Measurements from ENCODE around the gene LMTK3. TPM values are rescaled to one million over a fixed set of nuclear protein-coding genes. Genes with fewer than 3 reads are reported as not detected.

The LMTK3 gene
- total and polyA plus RNA-seq, 2 of the 13 experiments (the other 11 are each of a cell fraction or from before 2014, with no cell fraction given) = 0.18 to 0.29 TPM

DNA sequence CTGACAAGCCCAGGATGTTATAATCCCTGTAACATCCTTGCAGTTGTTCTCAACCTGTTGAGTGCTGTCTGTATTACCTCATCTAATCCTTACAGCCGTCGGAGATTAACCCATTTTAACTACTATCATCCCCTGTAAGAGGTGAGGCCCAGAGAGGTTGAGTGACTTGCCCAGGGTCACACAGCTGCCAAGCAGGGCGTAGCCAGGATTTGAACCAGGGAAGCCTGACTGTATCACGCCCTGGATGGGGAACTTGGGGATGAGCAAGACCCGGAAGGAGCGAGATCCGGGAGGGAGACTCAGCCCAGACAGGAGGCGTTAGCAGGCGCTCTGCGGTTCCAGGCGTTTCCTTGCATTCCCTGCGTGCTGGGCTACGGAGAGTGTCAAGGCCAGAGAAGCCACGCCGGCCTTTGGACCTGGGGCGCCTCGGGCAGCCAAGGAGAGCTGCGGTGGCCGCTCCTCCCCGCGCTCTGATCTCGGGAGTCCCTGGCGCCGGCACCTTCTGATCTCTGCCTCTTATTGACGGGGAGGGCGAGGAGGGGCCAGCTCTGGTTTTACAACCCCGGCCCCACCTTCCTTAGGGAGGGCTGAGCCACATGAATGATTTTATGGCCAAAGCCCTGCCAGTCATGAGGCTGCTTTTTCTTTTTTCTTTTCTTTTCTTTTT, 46.5 kb upstream of the LMTK3 start (continued):
- TF ChIP-seq ZNF280D (CRISPR knock-in tag; IDR thresholded peaks at IDR 0.05) (peak; percentile 97), HCFC1 (IDR thresholded peaks at IDR 0.05; ENCODE audit: low read depth, low read length) (no peak), ZNF83 (CRISPR knock-in tag; IDR thresholded peaks at IDR 0.05; ENCODE audit: borderline replicate concordance) (no peak), ZNF333 (CRISPR knock-in tag; IDR thresholded peaks at IDR 0.05; ENCODE audit: borderline replicate concordance) (peak; percentile 74; the same call in 1 of the 2 replicates), ZNF337 (CRISPR knock-in tag; IDR thresholded peaks at IDR 0.05; ENCODE audit: borderline replicate concordance, low read depth) (peak; percentile 60; the same call in 1 of the 2 replicates), HMG20A (CRISPR knock-in tag; IDR thresholded peaks at IDR 0.05; ENCODE audit: borderline replicate concordance) (peak; percentile 83; the same call in 1 of the 2 replicates), BHLHE40 (IDR thresholded peaks at IDR 0.05; ENCODE audit: low read length) (peak; percentile 51; the same call in 1 of the 2 replicates), GPBP1L1 (CRISPR knock-in tag; IDR thresholded peaks at IDR 0.05) (no peak), TEAD3 (CRISPR knock-in tag; optimal IDR thresholded peaks at IDR 0.05; ENCODE audit: borderline replicate concordance) (peak; percentile 94), SP5 (CRISPR knock-in tag; IDR thresholded peaks at IDR 0.05; ENCODE audit: borderline replicate concordance, low read depth) (peak; percentile 98), MAZ (IDR thresholded peaks at IDR 0.05; ENCODE audit: borderline replicate concordance, low read depth, low read length) (peak; percentile 85), MAZ (CRISPR knock-in tag; IDR thresholded peaks at IDR 0.05; ENCODE audit: low read depth) (no peak; the same call in none of the 2 replicates), ZNF513 (CRISPR knock-in tag; conservative IDR thresholded peaks at IDR 0.05) (no peak), ZKSCAN5 (CRISPR knock-in tag; IDR thresholded peaks at IDR 0.05) (no peak), DPF2 (CRISPR knock-in tag; IDR thresholded peaks at IDR 0.05; ENCODE audit: borderline replicate concordance, low read depth) (peak; percentile 86), ZBTB42 (CRISPR knock-in tag; IDR thresholded peaks at IDR 0.05) (no peak)
- TF ChIP-seq, protein P1, sequence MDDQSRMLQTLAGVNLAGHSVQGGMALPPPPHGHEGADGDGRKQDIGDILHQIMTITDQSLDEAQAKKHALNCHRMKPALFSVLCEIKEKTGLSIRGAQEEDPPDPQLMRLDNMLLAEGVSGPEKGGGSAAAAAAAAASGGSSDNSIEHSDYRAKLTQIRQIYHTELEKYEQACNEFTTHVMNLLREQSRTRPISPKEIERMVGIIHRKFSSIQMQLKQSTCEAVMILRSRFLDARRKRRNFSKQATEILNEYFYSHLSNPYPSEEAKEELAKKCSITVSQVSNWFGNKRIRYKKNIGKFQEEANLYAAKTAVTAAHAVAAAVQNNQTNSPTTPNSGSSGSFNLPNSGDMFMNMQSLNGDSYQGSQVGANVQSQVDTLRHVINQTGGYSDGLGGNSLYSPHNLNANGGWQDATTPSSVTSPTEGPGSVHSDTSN (CRISPR knock-in tag; IDR thresholded peaks at IDR 0.05; ENCODE audit: borderline replicate concordance) = no peak
- TF ChIP-seq, protein P2, sequence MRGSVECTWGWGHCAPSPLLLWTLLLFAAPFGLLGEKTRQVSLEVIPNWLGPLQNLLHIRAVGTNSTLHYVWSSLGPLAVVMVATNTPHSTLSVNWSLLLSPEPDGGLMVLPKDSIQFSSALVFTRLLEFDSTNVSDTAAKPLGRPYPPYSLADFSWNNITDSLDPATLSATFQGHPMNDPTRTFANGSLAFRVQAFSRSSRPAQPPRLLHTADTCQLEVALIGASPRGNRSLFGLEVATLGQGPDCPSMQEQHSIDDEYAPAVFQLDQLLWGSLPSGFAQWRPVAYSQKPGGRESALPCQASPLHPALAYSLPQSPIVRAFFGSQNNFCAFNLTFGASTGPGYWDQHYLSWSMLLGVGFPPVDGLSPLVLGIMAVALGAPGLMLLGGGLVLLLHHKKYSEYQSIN (CRISPR knock-in tag; IDR thresholded peaks at IDR 0.05; ENCODE audit: borderline replicate concordance) = no peak
- TF ChIP-seq, protein P3, sequence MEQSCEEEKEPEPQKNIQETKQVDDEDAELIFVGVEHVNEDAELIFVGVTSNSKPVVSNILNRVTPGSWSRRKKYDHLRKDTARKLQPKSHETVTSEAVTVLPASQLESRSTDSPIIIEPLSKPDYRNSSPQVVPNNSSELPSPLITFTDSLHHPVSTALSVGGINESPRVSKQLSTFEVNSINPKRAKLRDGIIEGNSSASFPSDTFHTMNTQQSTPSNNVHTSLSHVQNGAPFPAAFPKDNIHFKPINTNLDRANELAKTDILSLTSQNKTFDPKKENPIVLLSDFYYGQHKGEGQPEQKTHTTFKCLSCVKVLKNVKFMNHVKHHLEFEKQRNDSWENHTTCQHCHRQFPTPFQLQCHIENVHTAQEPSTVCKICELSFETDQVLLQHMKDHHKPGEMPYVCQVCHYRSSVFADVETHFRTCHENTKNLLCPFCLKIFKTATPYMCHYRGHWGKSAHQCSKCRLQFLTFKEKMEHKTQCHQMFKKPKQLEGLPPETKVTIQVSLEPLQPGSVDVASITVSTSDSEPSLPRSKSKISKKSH (CRISPR knock-in tag; IDR thresholded peaks at IDR 0.05; ENCODE audit: borderline replicate concordance) = peak; percentile 59; the same call in 1 of the 2 replicates

Data from HepG2 (cell line).